Ovary (tissue), 9 donors: ENCODE measurements around the gene B4GALNT1. TPM values are rescaled to one million over a fixed set of nuclear protein-coding genes. Genes with fewer than 3 reads are reported as not detected.

Experiments
- DNase-seq, 5 donors: peaks; one replicate each; pipeline ENCODE4 v3.0.0-alpha.2; 2019 to 2020
- H3K27ac ChIP-seq, 2 donors: fragments of 200-600 bp; one replicate each; pipeline versions ENCODE4 v1.5.1 to v1.8.0; 2019 to 2022
- H3K27me3 ChIP-seq: fragments of 200-600 bp; one replicate; pipeline ENCODE4 v1.8.0; 2022
- H3K36me3 ChIP-seq: fragments of 200-600 bp; sonication (generic); one replicate; pipeline ENCODE4 v1.5.1; 2019
- H3K4me1 ChIP-seq: one replicate; pipeline ENCODE4 v1.8.1; 2013; ENCODE audit warnings: mild to moderate bottlenecking, moderate library complexity; ENCODE audit not compliant: insufficient read depth
- H3K4me3 ChIP-seq: fragments of 200-600 bp; sonication (generic); one replicate; pipeline ENCODE4 v1.5.1; 2017
- H3K9me3 ChIP-seq, 2 donors: fragments of 200-600 bp in 1 of 2; sonication (generic) in 1 of 2; one replicate each; pipeline versions ENCODE4 v1.5.1 to v1.8.1; 2013 to 2019; ENCODE audit warnings: mild to moderate bottlenecking in 1 of 2, moderate library complexity in 1 of 2
- EP300 ChIP-seq: sonication (generic); formaldehyde crosslinking; IDR thresholded peaks from one replicate; pipeline ENCODE4 v1.6.1; 2017; ENCODE audit warnings: antibody characterized with exemption
- POLR2A ChIP-seq: fragments of 450-650 bp; IDR thresholded peaks from one replicate; pipeline ENCODE4 v1.6.1; 2017; ENCODE audit warnings: antibody characterized with exemption, mild to moderate bottlenecking, moderate library complexity
- WGBS, 3 donors: extraction: QIAGEN DNeasy Blood & Tissue Kit in 1 of 3; methylation state at CpG; one replicate each; pipeline versions ENCODE4 v1.1.5 to v1.1.7; 2013 to 2017; 5-methylcytosine and 5-hydroxymethylcytosine counted together
- intact Hi-C, 4 donors: fragments of 100-400 bp; cut with DNase I; formaldehyde crosslinking; loops; one replicate each; pipeline versions ENCODE4 v1.11.0 to v1.15.1; 2022 to 2023
- polyA plus RNA-seq, 2 donors: library from polyadenylated mRNA; stranded (reverse); fragments of 200-250 nt in 1 of 2; fragments of 350-450 nt in 1 of 2; fragmentation: Illumina TruSeq in 1 of 2; extraction: RNeasy Lipid Tissue Mini Kit (QIAGEN cat#74804) in 1 of 2; gene quantifications; one replicate each; pipeline ENCODE4 v1.2.3, GENCODE V29; 2013 to 2014
- total RNA-seq, 7 donors: library from RNA; depleted of rRNA in 2 of 7; stranded (reverse); fragments of >200 nt in 2 of 7; fragmentation: NEBNext Ultra II Directional in 3 of 7; extraction: Animal tissue kit (Norgen Biotek cat#: 25700) in 3 of 7; gene quantifications; one replicate each; pipeline versions ENCODE4 v1.1.0 to v1.2.4, GENCODE V29; 2016 to 2023
- TF ChIP-seq, protein P1 (sequence below), 3 donors: fragments of 450-650 bp in 2 of 3; fragments of 200-600 bp in 1 of 3; IDR thresholded peaks; one replicate each; pipeline versions ENCODE4 v1.5.1 to v1.8.0; 2016 to 2022; ENCODE audit warnings: antibody characterized with exemption in 3 of 3, mild to moderate bottlenecking in 1 of 3
- donor health status: DM: no; HTN: no; CAD: no; lungs with moderate emphysema.
- donor health status: DM: no; HTN: no; CAD: no.
- donor health status: Bipolar disorder and iron deficiency.
- donor health status: DM: yes; HTN: yes; CAD: no.
- donor health status: DM: no; HTN: no; CAD: no.
- donor health status: DM: yes; HTN: yes; CAD: no.

The B4GALNT1 gene
- total and polyA plus RNA-seq, 9 donors, result 0.22 to 1.5 (median 0.56) TPM

GRCh38 chr12:57617942-57618341 lies 15.1 kb downstream of the B4GALNT1 start:
- TF ChIP-seq EP300 (no peak), POLR2A (no peak)
- TF ChIP-seq, protein P1, sequence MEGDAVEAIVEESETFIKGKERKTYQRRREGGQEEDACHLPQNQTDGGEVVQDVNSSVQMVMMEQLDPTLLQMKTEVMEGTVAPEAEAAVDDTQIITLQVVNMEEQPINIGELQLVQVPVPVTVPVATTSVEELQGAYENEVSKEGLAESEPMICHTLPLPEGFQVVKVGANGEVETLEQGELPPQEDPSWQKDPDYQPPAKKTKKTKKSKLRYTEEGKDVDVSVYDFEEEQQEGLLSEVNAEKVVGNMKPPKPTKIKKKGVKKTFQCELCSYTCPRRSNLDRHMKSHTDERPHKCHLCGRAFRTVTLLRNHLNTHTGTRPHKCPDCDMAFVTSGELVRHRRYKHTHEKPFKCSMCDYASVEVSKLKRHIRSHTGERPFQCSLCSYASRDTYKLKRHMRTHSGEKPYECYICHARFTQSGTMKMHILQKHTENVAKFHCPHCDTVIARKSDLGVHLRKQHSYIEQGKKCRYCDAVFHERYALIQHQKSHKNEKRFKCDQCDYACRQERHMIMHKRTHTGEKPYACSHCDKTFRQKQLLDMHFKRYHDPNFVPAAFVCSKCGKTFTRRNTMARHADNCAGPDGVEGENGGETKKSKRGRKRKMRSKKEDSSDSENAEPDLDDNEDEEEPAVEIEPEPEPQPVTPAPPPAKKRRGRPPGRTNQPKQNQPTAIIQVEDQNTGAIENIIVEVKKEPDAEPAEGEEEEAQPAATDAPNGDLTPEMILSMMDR (IDR thresholded peaks at IDR 0.05), result no peak
- no peaks in the 10 kb centered on the region for H3K27me3 ChIP-seq
- no peaks in the 10 kb centered on the region for H3K9me3 ChIP-seq
- no peak overlapping the region for H3K27ac ChIP-seq
- H3K36me3 ChIP-seq, result no peaks in the 10 kb centered on the region
- intact Hi-C loops, result no loop called here
- no peak overlapping the region for H3K4me3 ChIP-seq
- DNase-seq, result no peak
- H3K4me1 ChIP-seq, result peaks cover 4% of the 10 kb centered on the region
- WGBS, 3 donors, result 55 to 64% (median 63%) methylated on average over 11 of the region's 11 CpGs

GRCh38 chr12:57616383-57617101 lies 16.5 kb downstream of the B4GALNT1 start:
- intact Hi-C loops, result no loop called here
- TF ChIP-seq EP300, result no peak
- peaks cover 6% of the 10 kb centered on the region for H3K4me1 ChIP-seq
- no peak overlapping the region for H3K4me3 ChIP-seq
- no peaks in the 10 kb centered on the region for H3K27me3 ChIP-seq
- WGBS, 3 donors, result 68 to 78% (median 75%) methylated on average over 3 of the region's 3 CpGs
- no peaks in the 10 kb centered on the region for H3K36me3 ChIP-seq
- DNase-seq, result no peak
- H3K27ac ChIP-seq, result no peak overlapping the region
- no peaks in the 10 kb centered on the region for H3K9me3 ChIP-seq

GRCh38 chr12:57615637-57616036 lies 17.4 kb downstream of the B4GALNT1 start:
- H3K4me3 ChIP-seq, result no peak overlapping the region
- no peaks in the 10 kb centered on the region for H3K9me3 ChIP-seq
- H3K4me1 ChIP-seq, result peaks cover 3% of the 10 kb centered on the region
- TF ChIP-seq EP300, result no peak
- TF ChIP-seq, protein P1 (IDR thresholded peaks at IDR 0.05), result no peak
- TF ChIP-seq POLR2A, result no peak
- WGBS, 3 donors, result 77 to 81% (median 78%) methylated on average over 5 of the region's 5 CpGs
- no peak for DNase-seq
- H3K27me3 ChIP-seq, result no peaks in the 10 kb centered on the region
- intact Hi-C loops, result no loop called here
- H3K36me3 ChIP-seq, result no peaks in the 10 kb centered on the region
- H3K27ac ChIP-seq, result no peak overlapping the region

DNA sequence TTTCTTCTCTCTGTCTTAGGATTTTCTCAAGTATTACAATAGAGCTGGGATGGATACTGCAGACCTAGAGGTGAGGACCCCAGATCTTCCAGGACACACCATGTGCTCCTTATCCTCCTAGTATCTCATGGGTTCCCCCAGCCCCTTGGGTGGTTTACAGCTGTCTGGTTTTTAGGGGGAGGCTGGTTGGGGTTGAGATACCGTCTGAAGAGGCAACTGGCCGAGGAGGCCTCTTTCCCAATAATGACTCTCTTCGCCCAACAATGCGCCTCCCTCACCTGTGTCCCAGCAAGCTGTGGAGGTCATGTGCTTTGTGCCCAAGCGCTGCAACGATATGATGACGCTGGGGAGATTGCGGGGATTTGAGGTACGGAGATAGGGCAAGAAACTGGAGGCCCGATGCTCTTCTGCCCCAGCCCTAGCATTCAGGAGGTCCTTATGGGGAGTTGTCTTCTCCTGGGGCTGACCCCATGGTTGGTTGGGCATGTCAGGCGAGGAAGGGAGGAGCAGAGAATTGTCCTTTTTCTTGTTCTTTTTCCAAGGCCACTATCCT lies 18.0 kb downstream of the B4GALNT1 start:
- Histone ChIP-seq H3K27me3 (no peaks in the 10 kb centered on the region), H3K4me3 (no peak overlapping the region), H3K36me3 (no peaks in the 10 kb centered on the region), H3K4me1 (peaks cover 3% of the 10 kb centered on the region), H3K27ac (no peak overlapping the region), H3K9me3 (no peaks in the 10 kb centered on the region)
- intact Hi-C loops, result loop anchor here in 1 of 4 donors (5.0 kb wide), 1 partner anchor 93 kb away; the partner anchor contains the start of genes DDIT3 and MBD6
- DNase-seq, result no peak
- 78 to 83% (median 80%) methylated on average over 11 of the region's 11 CpGs for WGBS, 3 donors
- TF ChIP-seq, protein P1 (IDR thresholded peaks at IDR 0.05), result no peak
- TF ChIP-seq POLR2A, result no peak
- TF ChIP-seq EP300, result no peak
